CD4-positive, alpha-beta T cell treated with Interferon alpha-2 for 1 hour (primary cell): ENCODE measurements around the gene KAZN.
A peak's percentile ranks its signal among the peaks of the same experiment; 100 is the strongest.

Source experiments
- DNase-seq, 2 donors: peaks; one replicate each; pipeline ENCODE4 v3.0.0-alpha.2; 2020 to 2022

The KAZN gene

GRCh38 chr1:15075175-15075574 lies 476.7 kb downstream of the KAZN start:
- DNase-seq = no peak

- no peak for DNase-seq
Observed at GRCh38 chr1:15075817-15076216, 477.3 kb downstream of the KAZN start.

DNA sequence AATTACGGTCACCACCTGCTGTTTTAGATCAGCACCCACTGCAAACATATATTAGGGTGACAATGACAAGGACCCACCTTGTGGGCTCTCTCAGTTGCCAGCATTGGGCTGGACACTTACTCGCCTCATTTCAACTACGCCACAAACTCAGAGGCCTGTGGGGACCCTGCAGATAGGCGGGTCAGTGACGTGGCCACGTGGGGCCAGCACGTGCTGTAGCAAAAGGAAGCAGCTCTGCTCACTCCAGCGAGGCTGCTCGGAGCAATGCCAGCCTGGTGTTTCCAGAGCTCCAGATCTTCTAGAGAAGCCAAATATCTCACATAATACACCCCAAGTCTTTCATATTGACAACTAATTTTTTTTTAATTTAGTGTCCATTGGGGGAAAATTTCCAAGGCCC lies 478.3 kb downstream of the KAZN start:
- no peak for DNase-seq

GRCh38 chr1:15077384-15077783 lies 478.9 kb downstream of the KAZN start:
- DNase-seq = no peak

- no peak for DNase-seq
Observed at GRCh38 chr1:15080328-15081007, 482.0 kb downstream of the KAZN start.

DNA sequence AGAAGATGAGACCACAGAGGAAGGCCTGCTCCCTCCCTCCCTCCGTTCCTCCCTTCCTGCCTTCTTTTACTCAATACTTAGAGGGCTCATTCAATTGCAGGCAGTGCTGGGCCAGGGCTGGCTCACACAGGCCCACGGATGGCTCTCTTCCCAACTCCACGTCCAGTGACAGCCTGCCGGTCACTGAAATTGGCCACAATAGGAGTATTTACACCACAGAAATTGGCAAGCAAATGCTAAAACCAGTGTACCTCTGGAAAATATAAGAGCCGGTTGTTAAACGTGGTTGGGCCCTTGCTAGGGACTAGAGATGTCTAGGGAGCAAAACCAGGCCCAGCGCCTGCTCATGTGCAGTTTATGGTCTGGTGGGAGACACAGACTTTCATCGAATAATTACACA lies 482.6 kb downstream of the KAZN start:
- DNase-seq = no peak

DNA sequence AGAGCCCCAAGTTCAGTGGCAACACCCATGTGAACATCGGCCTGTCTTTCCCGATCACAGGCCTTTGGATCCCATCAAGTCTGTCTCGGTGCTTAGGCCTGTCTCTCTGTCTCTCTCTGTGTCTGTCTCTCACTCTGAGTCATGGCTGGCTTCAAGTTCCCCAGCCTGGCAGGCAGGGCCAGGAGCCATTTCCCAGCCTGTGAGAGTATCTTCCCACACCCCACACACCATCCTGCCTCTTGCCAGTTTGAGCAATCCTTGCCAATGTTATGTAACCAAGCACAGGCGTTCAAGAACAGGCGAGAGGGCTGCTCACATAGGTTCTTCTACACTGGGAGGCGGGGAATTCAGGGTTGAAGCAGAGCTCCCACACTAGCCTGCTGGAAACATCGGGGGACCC lies 485.1 kb downstream of the KAZN start:
- DNase-seq = no peak

DNA sequence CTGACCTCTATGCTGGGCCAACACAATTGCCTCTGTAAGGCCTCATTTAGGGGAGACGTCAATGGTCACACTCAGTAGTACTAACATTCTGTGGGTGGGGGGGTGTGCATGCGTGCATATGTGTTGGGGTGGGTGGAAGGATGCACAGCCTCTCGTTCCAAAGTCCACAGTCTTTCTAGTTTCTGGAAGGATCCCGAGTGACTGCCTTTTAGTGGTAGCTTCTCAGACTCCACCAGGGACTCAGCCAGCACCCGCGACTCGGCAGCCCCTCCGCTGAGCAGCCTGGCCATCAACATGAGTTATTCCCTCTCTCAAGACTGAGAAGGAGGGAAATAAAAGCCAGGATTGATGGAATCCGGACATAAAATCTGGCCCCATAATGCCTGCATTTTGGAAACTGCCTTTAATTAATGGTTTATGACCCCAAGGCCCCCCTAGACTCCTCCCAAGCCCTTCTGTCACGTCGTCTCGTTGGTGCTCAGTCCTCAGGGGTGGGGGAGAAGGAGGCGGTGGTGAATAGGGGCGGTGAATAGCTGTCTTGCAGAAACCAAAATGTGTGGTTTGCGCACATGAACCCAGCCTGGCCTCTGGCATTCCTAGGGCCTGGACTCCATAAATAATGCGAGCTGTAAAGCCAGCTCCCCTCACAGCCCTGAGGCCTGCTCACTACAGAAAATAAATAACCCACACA lies 489.9 kb downstream of the KAZN start:
- no peak for DNase-seq

- no peak for DNase-seq
Observed at GRCh38 chr1:15089258-15089992, 490.9 kb downstream of the KAZN start.

DNA sequence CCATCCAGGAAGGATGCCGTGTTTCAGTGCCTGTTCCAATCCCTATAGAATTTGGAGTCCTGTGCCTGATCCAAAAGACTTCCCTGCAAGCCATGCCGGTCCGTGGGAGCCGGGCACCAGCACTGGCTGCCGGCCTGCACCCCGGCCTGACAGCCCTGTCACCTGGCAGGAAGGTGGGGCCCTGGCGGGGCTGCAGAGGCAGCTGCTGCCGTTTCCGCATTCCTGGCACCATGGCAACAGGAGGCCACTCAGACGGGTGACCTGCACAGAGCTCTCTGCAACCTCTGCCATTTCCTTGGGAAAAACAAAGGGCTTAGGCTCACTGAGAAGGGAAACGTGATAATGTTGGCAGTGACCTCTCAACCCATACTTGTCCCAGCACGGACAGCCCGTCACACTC lies 491.9 kb downstream of the KAZN start:
- DNase-seq = no peak

GRCh38 chr1:15094056-15094455 lies 495.6 kb downstream of the KAZN start:
- no peak for DNase-seq

DNA sequence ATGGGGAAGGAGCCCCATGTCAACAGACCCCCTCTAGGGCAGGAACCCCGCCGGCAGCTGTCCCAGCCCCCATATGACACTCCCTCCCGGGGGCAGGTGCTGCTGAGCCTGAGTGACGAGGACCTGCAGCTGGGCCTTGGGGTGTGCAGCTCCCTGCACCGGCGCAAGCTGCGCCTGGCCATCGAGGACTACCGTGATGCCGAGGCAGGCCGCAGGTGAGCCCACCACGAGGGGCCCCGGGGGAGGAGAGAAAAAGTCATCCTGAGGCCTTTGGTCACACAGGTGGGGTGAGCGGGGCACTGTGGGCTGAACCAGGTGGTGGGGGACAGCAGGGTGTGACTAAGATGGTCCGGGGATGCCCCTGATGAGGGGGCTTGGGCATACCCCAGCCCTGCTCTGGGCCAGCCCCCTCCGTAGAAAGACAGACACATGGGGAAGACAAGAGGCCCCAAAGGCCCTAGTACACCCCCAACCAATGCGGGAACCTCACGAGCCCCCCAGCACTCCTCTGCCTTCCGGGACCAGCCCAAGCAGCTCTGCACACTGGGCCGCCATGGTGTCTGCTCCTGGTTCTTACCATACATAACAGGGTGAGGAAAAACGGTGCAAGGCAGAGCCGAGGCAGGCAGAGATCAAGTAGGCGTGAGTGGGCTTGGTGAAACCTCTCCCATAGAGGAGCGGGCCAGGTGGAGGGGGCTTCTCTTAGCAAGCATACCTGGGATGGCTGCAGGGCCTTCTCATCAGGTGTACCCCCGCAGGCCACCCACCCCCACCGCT lies 496.4 kb downstream of the KAZN start:
- no peak for DNase-seq

- no peak for DNase-seq
Observed at GRCh38 chr1:15095496-15095875, 497.0 kb downstream of the KAZN start.

DNA sequence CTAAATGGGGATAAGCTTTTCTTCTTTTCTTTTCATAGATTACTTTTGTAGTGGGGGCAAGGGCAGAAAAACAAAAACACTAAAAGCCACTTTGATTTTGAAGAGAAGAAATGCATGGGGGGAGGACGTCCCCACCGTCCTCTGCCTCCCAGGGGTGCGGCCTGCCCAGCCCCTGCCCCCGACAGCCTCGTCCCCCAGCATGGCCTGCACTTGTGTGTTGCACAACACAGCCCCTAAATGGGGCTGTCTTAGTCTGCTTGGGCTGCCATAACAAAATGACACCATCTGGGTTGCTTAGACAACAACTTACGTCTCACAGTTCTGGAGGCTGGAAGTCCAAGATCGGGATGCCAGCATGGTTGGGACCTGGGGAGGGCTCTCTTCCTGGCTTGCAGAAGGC lies 497.8 kb downstream of the KAZN start:
- no peak for DNase-seq

DNA sequence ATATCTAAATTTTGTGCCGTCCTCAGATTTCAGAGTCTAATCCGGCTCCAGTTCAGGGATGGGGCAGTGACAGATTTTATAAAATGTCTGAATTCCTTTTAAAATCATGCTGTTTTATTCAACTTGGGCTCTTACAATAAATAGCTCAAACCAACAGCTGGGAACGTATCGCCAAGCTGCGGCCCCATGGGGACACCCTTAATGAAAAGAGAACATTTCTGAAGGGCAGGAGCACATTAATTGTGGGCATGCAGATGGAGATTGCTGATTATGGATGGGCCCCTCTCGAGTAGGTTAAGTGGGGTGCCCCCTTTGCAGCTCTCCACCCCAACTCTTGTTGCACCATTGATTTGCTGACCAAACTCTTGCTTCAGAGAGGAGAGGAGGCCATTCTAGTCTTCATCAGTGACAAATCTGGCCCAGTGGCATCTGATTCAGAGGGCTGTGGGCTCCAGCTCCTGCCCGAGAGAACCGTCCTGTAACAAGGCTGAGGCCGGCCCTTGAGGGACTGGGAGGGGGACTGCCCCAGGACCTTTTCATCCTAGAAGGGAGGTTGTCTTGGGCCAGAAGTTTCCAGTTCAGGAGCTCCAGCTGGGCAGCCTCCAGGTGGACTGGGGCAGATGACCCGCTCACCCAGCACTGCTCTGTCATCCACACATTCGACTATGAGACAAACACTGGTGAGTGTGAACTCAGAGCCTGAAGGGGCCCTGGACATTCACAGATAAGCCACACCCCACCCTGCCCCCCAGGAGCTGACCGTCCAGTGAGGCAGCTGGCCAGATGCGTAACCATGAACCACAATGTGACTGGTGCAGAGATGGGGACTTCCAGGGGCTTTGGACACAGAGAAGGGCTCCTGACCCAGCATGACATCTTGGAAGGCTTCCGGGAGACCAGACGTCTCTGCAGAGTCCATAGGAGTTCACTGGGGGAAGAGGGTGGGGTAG lies 500.0 kb downstream of the KAZN start:
- DNase-seq = no peak

DNA sequence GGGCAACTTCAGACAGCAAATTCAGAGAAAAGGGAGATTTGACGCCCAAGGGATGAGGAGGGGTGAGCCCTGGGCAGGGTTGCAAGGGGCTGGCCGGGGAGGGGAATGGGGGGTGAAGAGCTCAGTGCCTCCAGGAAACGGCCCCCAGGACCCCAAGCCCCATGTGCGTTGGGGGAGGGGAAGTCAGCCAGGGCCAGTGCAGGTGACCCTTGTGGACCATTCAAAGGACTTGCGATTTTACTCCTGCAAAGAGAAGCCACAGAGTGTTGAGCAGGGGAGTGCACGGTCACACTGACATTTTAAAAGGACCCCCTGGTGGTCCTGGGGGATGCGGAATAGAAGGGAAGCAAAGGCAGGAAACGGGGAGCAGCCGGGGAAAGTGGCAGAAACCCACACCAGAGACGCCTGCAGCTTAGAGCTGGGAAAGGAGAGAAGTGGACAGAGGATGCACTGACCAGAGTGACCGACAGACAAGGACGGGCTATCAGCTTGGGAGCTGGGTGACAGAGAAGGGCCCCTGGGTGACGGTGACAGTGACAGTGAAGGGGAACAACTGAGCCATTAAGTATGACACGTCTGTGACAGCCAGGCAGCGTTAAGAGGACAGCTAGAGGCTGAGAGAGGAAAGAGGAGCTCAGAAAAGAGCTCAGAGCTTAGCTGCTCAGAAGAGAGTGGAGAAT lies 501.1 kb downstream of the KAZN start:
- DNase-seq = no peak

- DNase-seq = peak in 1 of 2 donors; percentile 37
Observed at GRCh38 chr1:15100121-15100879, 501.8 kb downstream of the KAZN start.

GRCh38 chr1:15100880-15101760 lies 502.6 kb downstream of the KAZN start:
- no peak for DNase-seq

DNA sequence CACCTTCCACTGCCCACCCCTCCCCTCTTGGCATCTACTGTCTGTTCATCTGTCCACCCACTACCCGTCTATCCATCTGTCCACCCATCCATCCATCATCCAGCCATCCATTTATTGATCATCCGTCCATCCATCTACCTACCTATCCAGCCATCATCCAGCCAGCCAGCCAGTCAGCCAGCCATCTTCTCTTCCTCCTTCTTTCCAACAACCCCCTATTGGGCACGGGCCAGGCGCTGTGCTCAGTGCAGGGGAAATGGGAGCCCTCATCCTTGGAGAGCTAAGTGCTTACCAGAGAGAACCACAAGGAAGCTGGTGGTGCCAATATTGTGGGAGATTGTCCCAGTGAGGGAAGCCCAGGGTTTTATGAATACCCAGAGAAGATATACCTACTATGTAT lies 503.3 kb downstream of the KAZN start:
- DNase-seq = no peak

DNA sequence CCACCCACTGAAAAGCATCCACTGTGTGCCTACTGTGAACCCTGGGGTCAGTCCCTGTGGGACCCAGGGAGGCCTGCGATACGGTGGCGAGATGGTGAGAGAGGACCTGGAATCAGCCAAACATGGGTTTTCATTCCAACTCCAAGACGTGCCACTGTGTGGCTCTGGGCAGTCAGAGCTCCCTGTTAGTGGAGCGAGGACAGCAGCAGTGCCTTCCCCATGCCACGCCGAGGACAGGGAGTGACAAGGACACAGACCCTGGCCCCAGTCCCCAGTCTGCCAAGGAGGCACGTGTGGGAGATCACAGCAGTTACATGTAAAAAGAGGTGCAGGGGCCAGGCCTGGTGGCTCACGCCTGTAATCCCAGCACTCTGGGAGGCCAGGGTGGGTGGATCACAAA lies 504.2 kb downstream of the KAZN start:
- DNase-seq = no peak
